Endothelial cell of umbilical vein (primary cell): ENCODE results near the gene OR7C2.

Source experiments
- CTCF ChIP-seq, 2 donors: IDR thresholded peaks; 1 replicate in 1 of 2; 2 replicates in 1 of 2; pipeline ENCODE4 v1.5.1; 2011; ENCODE audit warnings: low read length in 2 of 2, mild to moderate bottlenecking in 2 of 2, moderate library complexity in 2 of 2, control low read depth in 1 of 2, inconsistent platforms in 1 of 2, low read depth in 1 of 2; ENCODE audit not compliant: insufficient read depth in 1 of 2; ENCODE audit errors: extremely low read depth in 1 of 2
- EZH2 ChIP-seq: IDR thresholded peaks from 2 replicates; pipeline ENCODE4 v1.6.1; 2012; ENCODE audit warnings: borderline replicate concordance, low read depth, mild to moderate bottlenecking, moderate library complexity, low read length, inconsistent platforms; ENCODE audit not compliant: severe bottlenecking
- POLR2A ChIP-seq: IDR thresholded peaks from 2 replicates; pipeline ENCODE4 v1.6.1; 2012; ENCODE audit warnings: low read depth, mild to moderate bottlenecking, control low read depth, low read length

- TF ChIP-seq CTCF (IDR thresholded peaks at IDR 0.05; ENCODE audit: extremely low read depth in 1 of 2, insufficient read depth in 1 of 2, low read depth in 1 of 2, low read length in 2 of 2) (no peak), EZH2 (no peak), POLR2A (no peak)
Measured at GRCh38 chr19:14957464-14957863, 16.2 kb downstream of the OR7C2 start.
